Mesenchymal stem cell (in vitro differentiated cells and primary cell): ENCODE data around the gene SAMD4A.

ENCODE experiments used
- DNase-seq: peaks from one replicate; pipeline ENCODE4 v3.0.0-alpha.2; 2013
- H2AFZ ChIP-seq: one replicate; pipeline ENCODE4 v1.6.1; 2013; ENCODE audit warnings: low read depth, mild to moderate bottlenecking, control low read depth, inconsistent platforms, low read length, moderate library complexity
- H2AK5ac ChIP-seq: 2 replicates; pipeline ENCODE4 v1.6.1; 2013; ENCODE audit warnings: low read length, moderate library complexity, mild to moderate bottlenecking, inconsistent platforms; ENCODE audit not compliant: severe bottlenecking
- H2BK120ac ChIP-seq: one replicate; pipeline ENCODE4 v1.6.1; 2013; ENCODE audit warnings: low read depth, mild to moderate bottlenecking, inconsistent platforms, low read length, moderate library complexity
- H2BK12ac ChIP-seq, 2 experiments: one replicate each; pipeline ENCODE4 v1.6.1; 2013; ENCODE audit warnings: inconsistent platforms in 2 of 2, low read length in 2 of 2, mild to moderate bottlenecking in 2 of 2, moderate library complexity in 2 of 2, control low read depth in 1 of 2
- H2BK15ac ChIP-seq: one replicate; pipeline ENCODE4 v1.6.1; 2013; ENCODE audit warnings: mild to moderate bottlenecking, low read depth, inconsistent platforms; ENCODE audit not compliant: poor library complexity, severe bottlenecking
- H2BK5ac ChIP-seq: 2 replicates; pipeline ENCODE4 v1.6.1; 2013; ENCODE audit warnings: low read depth, mild to moderate bottlenecking, low read length, control low read depth, inconsistent platforms; ENCODE audit not compliant: poor library complexity, severe bottlenecking
- H3K14ac ChIP-seq, 2 experiments: one replicate each; pipeline ENCODE4 v1.6.1; 2013; ENCODE audit warnings: inconsistent platforms in 2 of 2, low read length in 2 of 2, control low read depth in 1 of 2, mild to moderate bottlenecking in 1 of 2, moderate library complexity in 1 of 2
- H3K18ac ChIP-seq, 2 experiments: one replicate each; pipeline ENCODE4 v1.6.1; 2013; ENCODE audit warnings: inconsistent platforms in 2 of 2, low read length in 2 of 2, control low read depth in 1 of 2, low read depth in 1 of 2, mild to moderate bottlenecking in 1 of 2
- H3K23ac ChIP-seq, 2 experiments: one replicate each; pipeline ENCODE4 v1.6.1; 2013; ENCODE audit warnings: inconsistent platforms in 2 of 2, low read length in 2 of 2, mild to moderate bottlenecking in 2 of 2, moderate library complexity in 2 of 2, control low read depth in 1 of 2
- H3K27ac ChIP-seq: 2 replicates; pipeline ENCODE4 v1.5.1; 2013; ENCODE audit warnings: mild to moderate bottlenecking, moderate library complexity, low read length, control low read depth, inconsistent platforms; ENCODE audit not compliant: poor library complexity, severe bottlenecking
- H3K27me3 ChIP-seq, 2 experiments: 2 replicates each; pipeline versions ENCODE4 v1.6.1 to v1.7.0; 2013; ENCODE audit warnings: low read length in 2 of 2, mild to moderate bottlenecking in 2 of 2, moderate library complexity in 2 of 2, control low read depth in 1 of 2, inconsistent platforms in 1 of 2; ENCODE audit not compliant: control insufficient read depth in 1 of 2, insufficient read depth in 1 of 2
- H3K36me3 ChIP-seq, 2 experiments: 2 replicates each; pipeline versions ENCODE4 v1.6.1 to v1.7.0; 2013; ENCODE audit warnings: low read length in 2 of 2, control low read depth in 1 of 2, inconsistent platforms in 1 of 2, low read depth in 1 of 2, mild to moderate bottlenecking in 1 of 2; ENCODE audit not compliant: insufficient read depth in 2 of 2, control insufficient read depth in 1 of 2
- H3K4ac ChIP-seq, 2 experiments: one replicate each; pipeline ENCODE4 v1.6.1; 2013; ENCODE audit warnings: inconsistent platforms in 2 of 2, low read length in 2 of 2, mild to moderate bottlenecking in 2 of 2, moderate library complexity in 2 of 2, control low read depth in 1 of 2, low read depth in 1 of 2
- H3K4me1 ChIP-seq: 2 replicates; pipeline ENCODE4 v1.6.1; 2013; ENCODE audit warnings: low read depth, low read length, control low read depth; ENCODE audit not compliant: control insufficient read depth, insufficient read depth
- H3K4me2 ChIP-seq: 2 replicates; pipeline ENCODE4 v1.6.1; 2013; ENCODE audit warnings: low read length, mild to moderate bottlenecking, inconsistent platforms; ENCODE audit not compliant: poor library complexity, severe bottlenecking
- H3K4me3 ChIP-seq, 2 experiments: 2 replicates each; pipeline versions ENCODE4 v1.5.1 to v1.7.0; 2013; ENCODE audit warnings: low read length in 2 of 2, mild to moderate bottlenecking in 2 of 2, control low read depth in 1 of 2, low read depth in 1 of 2; ENCODE audit not compliant: insufficient read depth in 1 of 2
- H3K79me1 ChIP-seq: replicated peaks from 2 replicates; pipeline ENCODE4 v1.6.1; 2013; ENCODE audit warnings: mild to moderate bottlenecking, control low read depth, low read length, inconsistent platforms; ENCODE audit not compliant: poor library complexity, severe bottlenecking
- H3K9ac ChIP-seq: 2 replicates; pipeline ENCODE4 v1.7.0; 2013; ENCODE audit warnings: mild to moderate bottlenecking, low read length, moderate library complexity
- H3K9me3 ChIP-seq: 2 replicates; pipeline ENCODE4 v1.7.0; 2013; ENCODE audit warnings: mild to moderate bottlenecking, low read length; ENCODE audit not compliant: control insufficient read depth
- H4K8ac ChIP-seq: one replicate; pipeline ENCODE4 v1.6.1; 2013; ENCODE audit warnings: inconsistent platforms, mild to moderate bottlenecking, low read length, moderate library complexity
- H4K91ac ChIP-seq: one replicate; pipeline ENCODE4 v1.6.1; 2013; ENCODE audit warnings: mild to moderate bottlenecking, low read length, inconsistent platforms
- WGBS: methylation state at CpG from one replicate; pipeline ENCODE4 v1.1.7; 2013; ENCODE audit warnings: mixed read lengths; 5-methylcytosine and 5-hydroxymethylcytosine counted together

Gene SAMD4A

DNA sequence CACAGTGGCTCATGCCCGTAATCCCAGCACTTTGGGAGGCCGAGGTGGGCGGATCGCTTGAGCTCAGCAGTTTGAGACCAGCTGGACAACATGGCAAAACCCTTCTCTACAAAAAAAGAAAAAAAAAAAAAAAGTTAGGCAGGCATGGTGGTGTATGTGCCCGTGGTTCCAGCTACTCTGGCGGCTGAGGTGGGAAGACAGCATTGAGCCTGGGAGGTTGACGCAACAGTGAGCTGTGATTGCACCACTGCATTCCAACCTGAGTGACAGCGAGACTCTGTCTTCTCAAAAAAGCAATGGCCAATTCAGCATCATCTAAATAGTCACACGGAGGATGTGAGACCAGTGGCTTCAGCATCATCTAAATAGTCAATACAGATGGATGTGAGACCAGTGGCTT lies 10.4 kb upstream of the SAMD4A start:
- H4K8ac ChIP-seq = no peak overlapping the region
- no peak overlapping the region for H4K91ac ChIP-seq
- H2BK12ac ChIP-seq = no peak overlapping the region
- H3K18ac ChIP-seq = no peak overlapping the region
- H3K9ac ChIP-seq = no peak overlapping the region
- H3K36me3 ChIP-seq = no peaks in the 10 kb centered on the region
- H3K4me1 ChIP-seq = no peaks in the 10 kb centered on the region
- H2BK5ac ChIP-seq = no peak overlapping the region
- no peak overlapping the region for H3K27ac ChIP-seq
- no peak overlapping the region for H3K4me3 ChIP-seq
- H3K23ac ChIP-seq = no peak overlapping the region
- no peak overlapping the region for H2AFZ ChIP-seq
- no peak overlapping the region for H2BK15ac ChIP-seq
- H3K14ac ChIP-seq = no peak overlapping the region
- no peak overlapping the region for H3K4me2 ChIP-seq
- no peaks in the 10 kb centered on the region for H3K9me3 ChIP-seq
- H3K27me3 ChIP-seq = no peaks in the 10 kb centered on the region
- H2AK5ac ChIP-seq = no peak overlapping the region
- no peak overlapping the region for H3K4ac ChIP-seq
- 90% methylated on average over 9 of the region's 9 CpGs for WGBS
- H3K79me1 ChIP-seq = no peaks in the 10 kb centered on the region
- DNase-seq = no peak
- no peak overlapping the region for H2BK120ac ChIP-seq

- Histone ChIP-seq H3K4me3 (no peak overlapping the region), H2AK5ac (no peak overlapping the region), H2BK15ac (peak overlapping the region; percentile 23), H3K79me1 (no peaks in the 10 kb centered on the region), H2BK5ac (no peak overlapping the region), H3K9me3 (no peaks in the 10 kb centered on the region), H3K4me1 (peaks cover 6% of the 10 kb centered on the region), H3K18ac (peak overlapping the region in 1 of 2 experiments; percentile 48), H2BK12ac (no peak overlapping the region), H3K9ac (peak overlapping the region; percentile 41), H2AFZ (no peak overlapping the region), H3K4me2 (no peak overlapping the region), H3K27ac (no peak overlapping the region), H4K8ac (no peak overlapping the region), H3K14ac (no peak overlapping the region), H3K4ac (no peak overlapping the region), H3K23ac (no peak overlapping the region), H3K36me3 (no peaks in the 10 kb centered on the region), H4K91ac (no peak overlapping the region), H3K27me3 (no peaks in the 10 kb centered on the region), H2BK120ac (no peak overlapping the region)
- DNase-seq = peak; percentile 10
- WGBS = 33% methylated on average over 2 of the region's 5 CpGs
Observed at GRCh38 chr14:54562334-54562733, 4.6 kb upstream of the SAMD4A start.

DNA sequence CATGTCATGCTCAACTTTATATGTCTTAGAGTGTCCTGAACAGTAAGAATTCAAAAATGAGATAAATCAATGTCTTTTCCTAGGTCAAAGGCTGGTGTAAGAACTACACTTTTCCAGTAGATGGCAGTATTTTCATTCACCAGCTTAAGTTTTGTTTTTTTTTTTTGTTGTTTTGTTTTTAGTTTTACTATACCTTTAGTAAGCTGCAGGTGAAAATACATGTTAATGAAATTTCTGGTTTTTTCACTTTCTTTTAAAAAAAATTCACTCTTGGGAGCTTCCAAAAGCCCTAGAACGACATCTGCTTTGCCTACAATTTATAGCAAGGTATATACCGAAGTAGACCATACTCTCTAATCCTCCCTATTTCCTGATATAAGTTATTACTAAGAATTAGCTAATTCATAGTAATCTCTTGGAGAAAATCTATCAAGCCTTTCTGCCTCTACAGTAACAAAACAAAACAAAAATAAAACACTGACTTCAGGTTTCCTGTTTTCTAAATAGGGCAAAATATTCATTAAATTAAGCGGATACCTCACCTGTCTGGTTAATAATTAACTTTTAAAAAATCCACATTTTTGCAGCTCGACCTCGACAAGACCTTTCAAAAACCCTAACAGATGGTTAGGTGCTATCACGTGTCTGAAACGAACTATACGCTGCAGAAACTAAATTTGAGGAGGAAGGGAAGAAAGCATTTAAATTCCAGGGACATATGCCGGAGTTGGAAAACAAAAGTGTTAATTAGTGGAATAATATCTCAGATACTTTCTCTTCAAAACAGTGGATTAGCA lies 2.7 kb upstream of the SAMD4A start:
- 4% methylated on average over 7 of the region's 9 CpGs for WGBS
- no peak overlapping the region for H4K8ac ChIP-seq
- peak overlapping the region; percentile 96 for H3K9ac ChIP-seq
- no peak overlapping the region for H2AK5ac ChIP-seq
- H3K4me2 ChIP-seq = peak overlapping the region; percentile 99
- peaks cover 0 to 3% of the 10 kb centered on the region in 2 experiments for H3K36me3 ChIP-seq
- H3K4ac ChIP-seq = no peak overlapping the region
- no peaks in the 10 kb centered on the region for H3K9me3 ChIP-seq
- no peak overlapping the region for H3K18ac ChIP-seq
- peaks cover 11% of the 10 kb centered on the region for H3K4me1 ChIP-seq
- H4K91ac ChIP-seq = no peak overlapping the region
- H2BK120ac ChIP-seq = no peak overlapping the region
- H3K27me3 ChIP-seq = no peaks in the 10 kb centered on the region
- no peaks in the 10 kb centered on the region for H3K79me1 ChIP-seq
- H3K4me3 ChIP-seq = peak overlapping the region in 1 of 2 experiments; percentile 89
- H3K14ac ChIP-seq = no peak overlapping the region
- no peak overlapping the region for H2BK12ac ChIP-seq
- DNase-seq = peak; percentile 69
- H2BK5ac ChIP-seq = no peak overlapping the region
- no peak overlapping the region for H2BK15ac ChIP-seq
- H3K27ac ChIP-seq = peak overlapping the region; percentile 72
- no peak overlapping the region for H3K23ac ChIP-seq
- H2AFZ ChIP-seq = no peak overlapping the region

- DNase-seq = peak; percentile 88
- Histone ChIP-seq H2AFZ (peak overlapping the region; percentile 39), H3K4ac (peak overlapping the region; percentile 60 to 67), H2BK120ac (peak overlapping the region; percentile 77), H3K9ac (peak overlapping the region; percentile 96), H3K27me3 (no peaks in the 10 kb centered on the region), H2BK15ac (peak overlapping the region; percentile 73), H2AK5ac (no peak overlapping the region), H3K9me3 (no peaks in the 10 kb centered on the region), H3K23ac (peak overlapping the region in 1 of 2 experiments; percentile 83), H3K4me3 (peak overlapping the region; percentile 89 to 92), H2BK5ac (peak overlapping the region; percentile 86), H2BK12ac (peak overlapping the region in 1 of 2 experiments; percentile 98), H3K14ac (peak overlapping the region in 1 of 2 experiments; percentile 95), H3K4me1 (peaks cover 12% of the 10 kb centered on the region), H3K79me1 (no peaks in the 10 kb centered on the region), H3K27ac (peak overlapping the region; percentile 80), H4K91ac (peak overlapping the region; percentile 72), H3K4me2 (peak overlapping the region; percentile 99), H4K8ac (peak overlapping the region; percentile 80), H3K18ac (peak overlapping the region; percentile 85 to 86), H3K36me3 (peaks cover 0 to 3% of the 10 kb centered on the region in 2 experiments)
- under 1% methylated on average over 63 of the region's 69 CpGs for WGBS
Observed at GRCh38 chr14:54564868-54565784, 1.8 kb upstream of the SAMD4A start.
